Neutrophil (primary cell): ENCODE results near the gene LYPD4.

Experiments used
- H3K27ac ChIP-seq: fragments of 200-600 bp; sonication (generic); 2 replicates; pipeline ENCODE4 v1.5.1; 2016; ENCODE audit warnings: mild to moderate bottlenecking, moderate library complexity
- H3K27me3 ChIP-seq: fragments of 200-600 bp; sonication (generic); 2 replicates; pipeline ENCODE4 v1.6.0; 2016; ENCODE audit warnings: mild to moderate bottlenecking
- H3K36me3 ChIP-seq: fragments of 200-600 bp; sonication (generic); 2 replicates; pipeline ENCODE4 v1.5.1; 2017
- H3K4me1 ChIP-seq, 2 experiments: fragments of 200-600 bp in 1 of 2; sonication (generic) in 1 of 2; 1 replicate in 1 of 2; 2 replicates in 1 of 2; pipeline versions ENCODE4 v1.5.1 to v1.6.1; 2013 to 2016; ENCODE audit warnings: low read depth in 1 of 2, low read length in 1 of 2, mild to moderate bottlenecking in 1 of 2, moderate library complexity in 1 of 2; ENCODE audit not compliant: control insufficient read depth in 1 of 2, insufficient read depth in 1 of 2
- H3K4me3 ChIP-seq, 2 experiments: fragments of 200-600 bp in 1 of 2; sonication (generic) in 1 of 2; 1 replicate in 1 of 2; 2 replicates in 1 of 2; pipeline ENCODE4 v1.5.1; 2013 to 2016; ENCODE audit warnings: low read depth in 1 of 2, low read length in 1 of 2, mild to moderate bottlenecking in 1 of 2, moderate library complexity in 1 of 2
- H3K9me3 ChIP-seq: fragments of 200-600 bp; sonication (generic); 2 replicates; pipeline ENCODE4 v1.5.1; 2016
- TF ChIP-seq, protein P1 (sequence below): fragments of 200-600 bp; sonication (generic); IDR thresholded peaks from 2 replicates; pipeline ENCODE4 v1.5.1; 2016; ENCODE audit warnings: antibody characterized with exemption

Gene LYPD4, protein sequence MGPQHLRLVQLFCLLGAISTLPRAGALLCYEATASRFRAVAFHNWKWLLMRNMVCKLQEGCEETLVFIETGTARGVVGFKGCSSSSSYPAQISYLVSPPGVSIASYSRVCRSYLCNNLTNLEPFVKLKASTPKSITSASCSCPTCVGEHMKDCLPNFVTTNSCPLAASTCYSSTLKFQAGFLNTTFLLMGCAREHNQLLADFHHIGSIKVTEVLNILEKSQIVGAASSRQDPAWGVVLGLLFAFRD

DNA sequence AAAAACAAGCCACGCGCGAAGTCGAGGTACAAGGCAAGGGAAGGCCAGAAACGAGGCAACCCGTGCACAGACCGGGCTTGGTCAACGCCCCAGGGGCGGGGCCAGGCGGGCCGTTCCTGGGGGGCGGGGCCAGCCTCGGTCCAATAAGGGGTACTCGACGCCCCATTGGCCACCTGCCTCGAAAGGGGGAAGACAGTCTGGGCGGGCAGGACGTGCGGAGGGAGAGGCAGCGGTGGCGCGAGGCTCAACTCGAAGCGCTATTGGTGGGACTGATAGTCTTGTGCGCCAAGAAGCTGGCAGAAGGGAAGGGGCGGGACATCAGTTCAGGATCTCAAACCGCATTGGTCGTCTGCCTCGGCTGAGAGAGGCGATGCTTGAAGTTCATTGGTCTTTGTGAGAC lies at the start of gene LYPD4:
LYPD4 (minus strand) TSS at position 83 of the 400 bp plus-strand sequence. CDS start 5,398 bp downstream, outside the sequence.
- no peaks in the 10 kb centered on the region for H3K9me3 ChIP-seq
- H3K27ac ChIP-seq, result no peak within 1 kb of the TSS
- no peaks in the 10 kb centered on the region for H3K27me3 ChIP-seq
- no peak within 1 kb of the TSS for H3K4me3 ChIP-seq
- peaks cover 9% of the 10 kb centered on the region in 2 experiments for H3K4me1 ChIP-seq
- TF ChIP-seq, protein P1, sequence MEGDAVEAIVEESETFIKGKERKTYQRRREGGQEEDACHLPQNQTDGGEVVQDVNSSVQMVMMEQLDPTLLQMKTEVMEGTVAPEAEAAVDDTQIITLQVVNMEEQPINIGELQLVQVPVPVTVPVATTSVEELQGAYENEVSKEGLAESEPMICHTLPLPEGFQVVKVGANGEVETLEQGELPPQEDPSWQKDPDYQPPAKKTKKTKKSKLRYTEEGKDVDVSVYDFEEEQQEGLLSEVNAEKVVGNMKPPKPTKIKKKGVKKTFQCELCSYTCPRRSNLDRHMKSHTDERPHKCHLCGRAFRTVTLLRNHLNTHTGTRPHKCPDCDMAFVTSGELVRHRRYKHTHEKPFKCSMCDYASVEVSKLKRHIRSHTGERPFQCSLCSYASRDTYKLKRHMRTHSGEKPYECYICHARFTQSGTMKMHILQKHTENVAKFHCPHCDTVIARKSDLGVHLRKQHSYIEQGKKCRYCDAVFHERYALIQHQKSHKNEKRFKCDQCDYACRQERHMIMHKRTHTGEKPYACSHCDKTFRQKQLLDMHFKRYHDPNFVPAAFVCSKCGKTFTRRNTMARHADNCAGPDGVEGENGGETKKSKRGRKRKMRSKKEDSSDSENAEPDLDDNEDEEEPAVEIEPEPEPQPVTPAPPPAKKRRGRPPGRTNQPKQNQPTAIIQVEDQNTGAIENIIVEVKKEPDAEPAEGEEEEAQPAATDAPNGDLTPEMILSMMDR, result no peak
- H3K36me3 ChIP-seq, result no peaks in the 10 kb centered on the region

DNA sequence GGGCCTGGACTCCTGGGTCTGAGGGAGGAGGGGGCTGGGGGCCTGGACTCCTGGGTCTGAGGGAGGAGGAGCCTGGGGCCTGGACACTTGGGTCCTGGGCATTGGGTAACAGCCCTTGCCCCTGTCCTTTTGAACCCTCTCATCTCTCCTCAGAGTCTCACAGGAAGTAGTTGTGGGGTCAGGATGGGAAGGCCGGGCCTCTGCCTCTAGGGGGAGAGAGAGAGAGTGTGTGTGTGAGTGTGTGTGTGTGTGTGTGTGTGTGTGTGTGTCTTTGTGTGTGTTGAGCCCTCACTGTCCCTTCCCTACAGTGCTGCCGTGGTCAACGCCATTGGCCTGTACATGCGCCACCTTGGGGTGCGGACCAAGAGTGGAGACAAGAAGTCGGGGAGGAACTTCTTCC lies 49.4 kb upstream of the LYPD4 start:
- Histone ChIP-seq H3K4me1 (no peaks in the 10 kb centered on the region), H3K27ac (no peak overlapping the region), H3K4me3 (no peak overlapping the region), H3K9me3 (peaks cover 7% of the 10 kb centered on the region), H3K27me3 (no peaks in the 10 kb centered on the region), H3K36me3 (peaks cover 95% of the 10 kb centered on the region)
- TF ChIP-seq, protein P1, result no peak

DNA sequence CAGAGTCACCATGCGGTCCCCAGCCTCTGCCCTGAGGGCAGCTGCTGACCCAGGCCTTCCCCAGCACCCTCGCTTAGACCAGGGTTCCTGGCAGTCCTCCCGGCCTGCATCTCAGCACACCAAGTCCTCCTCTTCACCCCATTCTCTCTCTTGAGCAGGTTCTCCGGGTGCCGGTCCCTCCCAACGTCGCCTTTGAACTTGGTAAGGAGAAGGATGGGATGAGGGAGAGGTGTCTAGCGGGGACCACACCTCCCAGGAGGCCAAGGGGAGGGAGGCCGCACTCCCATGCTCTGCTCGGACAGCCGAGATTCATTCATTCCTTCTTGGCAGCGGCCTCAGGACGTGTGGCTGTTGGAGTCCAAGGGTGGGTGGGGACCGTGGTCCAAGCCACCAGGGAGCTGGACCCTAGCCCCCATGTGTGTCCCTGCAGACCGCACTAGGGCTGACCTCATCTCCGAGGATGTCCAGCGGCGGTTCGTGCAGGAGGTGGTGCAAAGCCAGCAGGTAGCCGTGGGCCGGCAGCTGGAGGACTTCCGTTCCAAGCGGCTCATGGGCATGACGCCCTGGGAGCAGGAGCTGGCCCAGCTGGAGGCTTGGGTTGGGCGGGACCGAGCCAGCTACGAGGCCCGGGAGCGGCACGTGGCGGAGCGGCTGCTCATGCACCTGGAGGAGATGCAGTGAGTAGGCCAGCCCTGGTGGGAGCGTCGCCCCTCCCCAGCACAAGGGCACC lies 47.9 kb upstream of the LYPD4 start:
- Histone ChIP-seq H3K4me1 (peaks cover 7 to 8% of the 10 kb centered on the region in 2 experiments), H3K4me3 (no peak overlapping the region), H3K9me3 (peaks cover 7% of the 10 kb centered on the region), H3K27me3 (no peaks in the 10 kb centered on the region), H3K36me3 (peaks cover 92% of the 10 kb centered on the region), H3K27ac (no peak overlapping the region)
- TF ChIP-seq, protein P1, result no peak

DNA sequence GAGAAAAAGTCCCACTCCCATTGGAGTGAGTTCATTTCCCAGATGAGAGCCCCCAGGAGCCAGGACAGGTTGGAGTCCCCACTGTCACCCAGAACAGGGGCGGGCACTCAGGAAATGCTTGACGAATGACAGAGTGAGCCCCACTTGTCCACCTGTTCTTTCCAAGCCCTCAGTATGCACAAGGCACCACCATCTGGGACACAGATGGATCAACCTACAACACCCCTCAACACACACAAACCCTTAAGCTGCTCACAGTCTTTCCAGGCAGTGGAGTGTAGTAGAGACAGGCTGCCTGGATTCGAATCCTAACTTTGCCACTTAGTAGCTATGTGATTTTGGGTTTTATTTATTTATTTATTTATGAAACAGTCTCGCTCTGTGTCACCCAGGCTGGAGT lies 46.5 kb upstream of the LYPD4 start:
- H3K27ac ChIP-seq, result no peak overlapping the region
- H3K4me3 ChIP-seq, result no peak overlapping the region
- peaks cover 85% of the 10 kb centered on the region for H3K36me3 ChIP-seq
- peaks cover 7% of the 10 kb centered on the region for H3K9me3 ChIP-seq
- H3K4me1 ChIP-seq, result peaks cover 21 to 22% of the 10 kb centered on the region in 2 experiments
- no peaks in the 10 kb centered on the region for H3K27me3 ChIP-seq
- TF ChIP-seq, protein P1, result no peak

DNA sequence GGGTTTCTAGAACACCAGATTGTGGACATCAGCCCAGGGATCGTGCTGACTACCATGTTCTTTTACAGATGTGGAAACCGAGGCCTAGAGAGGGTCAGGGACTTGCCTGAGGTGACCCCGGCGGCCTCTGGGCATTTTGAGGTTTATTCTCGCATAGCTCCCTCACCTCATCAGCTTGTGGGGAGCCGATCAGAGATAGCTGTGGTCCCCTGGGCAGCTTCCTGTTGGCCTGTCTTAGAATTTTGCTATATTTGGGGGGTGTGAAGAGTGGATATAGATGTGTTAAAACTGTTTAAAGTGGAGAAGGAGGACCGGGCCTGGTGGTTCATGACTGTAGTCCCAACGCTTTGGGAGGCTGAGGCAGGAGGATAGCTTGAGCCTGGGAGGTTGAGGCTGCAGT lies 45.4 kb upstream of the LYPD4 start:
- Histone ChIP-seq H3K27ac (no peak overlapping the region), H3K4me1 (peaks cover 32% of the 10 kb centered on the region in 2 experiments), H3K4me3 (no peak overlapping the region), H3K9me3 (no peaks in the 10 kb centered on the region), H3K36me3 (peaks cover 85% of the 10 kb centered on the region), H3K27me3 (no peaks in the 10 kb centered on the region)
- TF ChIP-seq, protein P1, result no peak
